ENCODE results near the gene STMN3. TPM values are rescaled to one million over a fixed set of nuclear protein-coding genes. Genes with fewer than 3 reads are reported as not detected.

The STMN3 gene
- total RNA-seq, 1 experiment from 2014 or later = 65.6 TPM

GRCh38 chr20:63667858-63668257 lies 14.6 kb upstream of the STMN3 start:
- no peak for TF ChIP-seq FOXK1 (CRISPR knock-in tag; IDR thresholded peaks at IDR 0.05)
- TF ChIP-seq ZNF281 (CRISPR knock-in tag; IDR thresholded peaks at IDR 0.05) = no peak
- no peak for TF ChIP-seq ZNF416 (CRISPR knock-in tag; IDR thresholded peaks at IDR 0.05)
- no peak for TF ChIP-seq NR3C1 (CRISPR knock-in tag; conservative IDR thresholded peaks at IDR 0.05; ENCODE audit: low read depth)
- TF ChIP-seq ZMAT4 (CRISPR knock-in tag; IDR thresholded peaks at IDR 0.05) = no peak
- no peak for TF ChIP-seq ZBTB43 (CRISPR knock-in tag; IDR thresholded peaks at IDR 0.05)
- TF ChIP-seq ESRRA (CRISPR knock-in tag; IDR thresholded peaks at IDR 0.05; ENCODE audit: borderline replicate concordance) = no peak
- TF ChIP-seq FOXJ3 (CRISPR knock-in tag; IDR thresholded peaks at IDR 0.05; ENCODE audit: borderline replicate concordance) = no peak
- TF ChIP-seq EMX1 (CRISPR knock-in tag; IDR thresholded peaks at IDR 0.05) = no peak
- TF ChIP-seq FOXP4 (CRISPR knock-in tag; IDR thresholded peaks at IDR 0.05) = no peak
- no peak for TF ChIP-seq E2F5 (CRISPR knock-in tag; IDR thresholded peaks at IDR 0.05)
- Mint-ChIP-seq H3K27me3 (ENCODE audit: low read depth) (no peaks in the 10 kb centered on the region), H3K4me1 (no peaks in the 10 kb centered on the region), H3K27ac (no peak overlapping the region), H3K4me3 (no peak overlapping the region), H3K9me3 (no peaks in the 10 kb centered on the region), H3K36me3 (peaks cover 24% of the 10 kb centered on the region)
- ChIA-PET CTCF (no interaction called here), POLR2A (no interaction called here)
- DNase-seq (ENCODE audit: low spot score) (no peak), ATAC-seq (no peak)

GRCh38 chr20:63665708-63666107 lies 12.5 kb upstream of the STMN3 start:
- ChIA-PET POLR2A (no interaction called here), CTCF (interaction anchor here (1.3 to 1.5 kb wide), 2 partner anchors 24 to 169 kb away, joined by 3 to 7 read pairs; no protein-coding TSS in a partner anchor)
- Mint-ChIP-seq H3K27me3 (ENCODE audit: low read depth) (no peaks in the 10 kb centered on the region), H3K27ac (no peak overlapping the region), H3K9me3 (no peaks in the 10 kb centered on the region), H3K36me3 (peaks cover 27% of the 10 kb centered on the region), H3K4me1 (no peaks in the 10 kb centered on the region), H3K4me3 (no peak overlapping the region)
- no peak for ATAC-seq
- DNase-seq (ENCODE audit: low spot score) = no peak
- TF ChIP-seq ZNF317 (CRISPR knock-in tag; IDR thresholded peaks at IDR 0.05; ENCODE audit: borderline replicate concordance, low read depth) = no peak
- TF ChIP-seq ZNF532 (CRISPR knock-in tag; IDR thresholded peaks at IDR 0.05; ENCODE audit: borderline replicate concordance) = no peak
- no peak for TF ChIP-seq ZNF671 (CRISPR knock-in tag; IDR thresholded peaks at IDR 0.05)
- TF ChIP-seq CREB1 (CRISPR knock-in tag; IDR thresholded peaks at IDR 0.05) = no peak
- no peak for TF ChIP-seq CDX4 (CRISPR knock-in tag; IDR thresholded peaks at IDR 0.05; ENCODE audit: borderline replicate concordance)
- TF ChIP-seq ZMAT4 (CRISPR knock-in tag; IDR thresholded peaks at IDR 0.05) = no peak
- TF ChIP-seq NFYB (CRISPR knock-in tag; conservative IDR thresholded peaks at IDR 0.05; ENCODE audit: low read depth) = no peak
- TF ChIP-seq CREM (CRISPR knock-in tag; IDR thresholded peaks at IDR 0.05) = no peak
- TF ChIP-seq SMAD4 (CRISPR knock-in tag; IDR thresholded peaks at IDR 0.05) = no peak
- TF ChIP-seq FOXP1 (CRISPR knock-in tag; IDR thresholded peaks at IDR 0.05; ENCODE audit: borderline replicate concordance) = no peak

All from WTC11 (cell line).